Measurements from ENCODE around the gene ATAD2B.

- TF ChIP-seq CTCF (IDR thresholded peaks at IDR 0.05) (no peak), REST (IDR thresholded peaks at IDR 0.05; ENCODE audit: low read depth, low read length) (no peak), NFIC (IDR thresholded peaks at IDR 0.05; ENCODE audit: borderline replicate concordance) (no peak), MEF2A (IDR thresholded peaks at IDR 0.05; ENCODE audit: borderline replicate concordance, low read depth) (no peak), FOSL2 (IDR thresholded peaks at IDR 0.05; ENCODE audit: borderline replicate concordance, low read depth) (no peak), ZBTB33 (IDR thresholded peaks at IDR 0.05; ENCODE audit: borderline replicate concordance, low read depth) (no peak), SMC3 (IDR thresholded peaks at IDR 0.05; ENCODE audit: low read depth, low read length) (no peak), RFX5 (IDR thresholded peaks at IDR 0.05; ENCODE audit: low read length) (no peak), FOXM1 (IDR thresholded peaks at IDR 0.05; ENCODE audit: low read depth) (no peak), YY1 (IDR thresholded peaks at IDR 0.05; ENCODE audit: low read depth) (no peak), EZH2phosphoT487 (IDR thresholded peaks at IDR 0.05; ENCODE audit: borderline replicate concordance, low read depth) (no peak)
Measured at GRCh38 chr2:23776021-23776420, 150.9 kb downstream of the ATAD2B start.
